Smooth muscle cell (in vitro differentiated cells): Measurements from ENCODE around the gene DOK6. TPM values are rescaled to one million over a fixed set of nuclear protein-coding genes. Genes with fewer than 3 reads are reported as not detected.

Experiments used
- DNase-seq: peaks from one replicate; lab custom pipeline; 2025; ENCODE audit not compliant: unreplicated experiment; lab: John Stamatoyannopoulos, UW
- H2AFZ ChIP-seq: fragments of 200-600 bp; sonication (generic); 2 replicates; pipeline ENCODE4 v1.6.0; 2016; ENCODE audit warnings: antibody characterized with exemption, low read depth, mild to moderate bottlenecking
- H3F3A ChIP-seq: fragments of 200-600 bp; sonication (generic); 2 replicates; pipeline ENCODE4 v1.6.0; 2017; ENCODE audit warnings: antibody characterized with exemption, low read depth
- H3K27ac ChIP-seq: fragments of 200-600 bp; sonication (generic); 2 replicates; pipeline ENCODE4 v1.5.1; 2016; ENCODE audit warnings: low read depth, mild to moderate bottlenecking
- H3K27me3 ChIP-seq: fragments of 200-600 bp; sonication (generic); 2 replicates; pipeline ENCODE4 v1.6.1; 2016; ENCODE audit warnings: low read depth, mild to moderate bottlenecking
- H3K36me3 ChIP-seq: fragments of 200-600 bp; sonication (generic); 2 replicates; pipeline ENCODE4 v1.5.1; 2016; ENCODE audit warnings: low read depth
- H3K4me1 ChIP-seq: fragments of 200-600 bp; sonication (generic); 2 replicates; pipeline ENCODE4 v1.5.1; 2016; ENCODE audit warnings: low read depth
- H3K4me2 ChIP-seq: fragments of 200-600 bp; sonication (generic); 2 replicates; pipeline ENCODE4 v1.6.0; 2016; ENCODE audit warnings: mild to moderate bottlenecking
- H3K4me3 ChIP-seq: fragments of 200-600 bp; sonication (generic); 2 replicates; pipeline ENCODE4 v1.5.1; 2016; ENCODE audit warnings: mild to moderate bottlenecking
- H3K79me2 ChIP-seq: fragments of 200-600 bp; sonication (generic); 2 replicates; pipeline ENCODE4 v1.6.0; 2016; ENCODE audit warnings: low read depth, mild to moderate bottlenecking
- H3K9ac ChIP-seq: fragments of 200-600 bp; sonication (generic); 2 replicates; pipeline ENCODE4 v1.6.0; 2016; ENCODE audit warnings: low read depth
- H3K9me3 ChIP-seq: fragments of 200-600 bp; sonication (generic); replicated peaks from 2 replicates; pipeline ENCODE4 v1.5.1; 2016; ENCODE audit warnings: low read depth
- H4K20me1 ChIP-seq: fragments of 200-600 bp; sonication (generic); 2 replicates; pipeline ENCODE4 v1.6.0; 2016; ENCODE audit warnings: low read depth
- CTCF ChIP-seq: fragments of 200-600 bp; sonication (generic); IDR thresholded peaks from 2 replicates; pipeline ENCODE4 v1.5.1; 2017; ENCODE audit warnings: borderline replicate concordance, mild to moderate bottlenecking, antibody characterized with exemption; ENCODE audit not compliant: insufficient read depth, poor library complexity, severe bottlenecking
- WGBS: methylation state at CpG from one replicate; pipeline ENCODE4 v1.1.7; 2016; ENCODE audit warnings: low lambda C conversion rate; 5-methylcytosine and 5-hydroxymethylcytosine counted together
- polyA plus RNA-seq: library from polyadenylated mRNA; unstranded; fragments of >200 nt; fragmentation: Nextera tagmentation; extraction: Ambion mirVana; gene quantifications from 2 replicates; pipeline ENCODE4 v1.2.1, GENCODE V29; 2016
- total RNA-seq: library from RNA; depleted of rRNA; stranded (reverse); fragments of >200 nt; gene quantifications from 2 replicates; pipeline ENCODE4 v1.2.3, GENCODE V29; 2014

The DOK6 gene
- total and polyA plus RNA-seq, 2 experiments from 2014 or later, result 7.2 to 21.4 TPM

GRCh38 chr18:69763821-69764220 is 363.1 kb downstream of the DOK6 start:
- no peaks in the 10 kb centered on the region for H3F3A ChIP-seq
- WGBS, result 97% methylated on average over 5 of the region's 5 CpGs
- H3K27me3 ChIP-seq, result no peaks in the 10 kb centered on the region
- H4K20me1 ChIP-seq, result no peaks in the 10 kb centered on the region
- H3K9ac ChIP-seq, result no peak overlapping the region
- no peaks in the 10 kb centered on the region for H3K9me3 ChIP-seq
- H3K4me2 ChIP-seq, result no peak overlapping the region
- no peak overlapping the region for H3K4me3 ChIP-seq
- H3K79me2 ChIP-seq, result no peaks in the 10 kb centered on the region
- H3K36me3 ChIP-seq, result no peaks in the 10 kb centered on the region
- no peak overlapping the region for H2AFZ ChIP-seq
- H3K4me1 ChIP-seq, result no peaks in the 10 kb centered on the region
- no peak for TF ChIP-seq CTCF
- DNase-seq, result no peak
- no peak overlapping the region for H3K27ac ChIP-seq

GRCh38 chr18:69770238-69770637 is 369.6 kb downstream of the DOK6 start:
- TF ChIP-seq CTCF, result no peak
- H3F3A ChIP-seq, result no peaks in the 10 kb centered on the region

GRCh38 chr18:69774831-69775230 is 374.1 kb downstream of the DOK6 start:
- H3K27me3 ChIP-seq, result no peaks in the 10 kb centered on the region
- no peak for TF ChIP-seq CTCF
- H2AFZ ChIP-seq, result no peak overlapping the region
- no peaks in the 10 kb centered on the region for H3K9me3 ChIP-seq
- no peak overlapping the region for H3K27ac ChIP-seq
- H3K4me1 ChIP-seq, result no peaks in the 10 kb centered on the region
- WGBS, result 62% methylated on average over 3 of the region's 3 CpGs
- H4K20me1 ChIP-seq, result no peaks in the 10 kb centered on the region
- no peaks in the 10 kb centered on the region for H3K36me3 ChIP-seq
- no peak for DNase-seq
- H3K9ac ChIP-seq, result no peak overlapping the region
- H3F3A ChIP-seq, result no peaks in the 10 kb centered on the region
- H3K79me2 ChIP-seq, result no peaks in the 10 kb centered on the region
- H3K4me2 ChIP-seq, result no peak overlapping the region
- no peak overlapping the region for H3K4me3 ChIP-seq

More at GRCh38 chr18:69770238-69770637, 369.6 kb downstream of the DOK6 start:
- Histone ChIP-seq H3K27ac (no peak overlapping the region), H2AFZ (no peak overlapping the region), H3K9ac (no peak overlapping the region), H3K36me3 (no peaks in the 10 kb centered on the region), H3K4me3 (no peak overlapping the region), H3K9me3 (no peaks in the 10 kb centered on the region), H3K4me1 (no peaks in the 10 kb centered on the region), H3K27me3 (no peaks in the 10 kb centered on the region), H3K79me2 (no peaks in the 10 kb centered on the region), H3K4me2 (no peak overlapping the region), H4K20me1 (no peaks in the 10 kb centered on the region)
- DNase-seq, result no peak
- 61% methylated on average over 4 of the region's 4 CpGs for WGBS

- Histone ChIP-seq H3K4me2 (no peak overlapping the region), H4K20me1 (no peaks in the 10 kb centered on the region), H2AFZ (no peak overlapping the region), H3K27me3 (no peaks in the 10 kb centered on the region), H3K4me1 (no peaks in the 10 kb centered on the region), H3K27ac (no peak overlapping the region), H3K9me3 (no peaks in the 10 kb centered on the region), H3K9ac (no peak overlapping the region), H3F3A (no peaks in the 10 kb centered on the region), H3K36me3 (no peaks in the 10 kb centered on the region), H3K79me2 (no peaks in the 10 kb centered on the region), H3K4me3 (no peak overlapping the region)
- no peak for DNase-seq
- no peak for TF ChIP-seq CTCF
Observed at GRCh38 chr18:69777248-69777647, 376.6 kb downstream of the DOK6 start.
